Epithelial cell of esophagus (primary cell): ENCODE measurements around the gene DOHH.

Experiments used
- DNase-seq: peaks from one replicate; pipeline ENCODE4 v3.0.0; 2010; ENCODE audit warnings: low read depth
- H3K4me3 ChIP-seq: 2 replicates; pipeline ENCODE4 v1.5.1; 2011; ENCODE audit warnings: mild to moderate bottlenecking, low read length, control low read depth
- TF ChIP-seq, protein P1 (sequence below): IDR thresholded peaks from 2 replicates; pipeline ENCODE4 v1.5.1; 2011; ENCODE audit warnings: low read depth, mild to moderate bottlenecking, low read length, control low read depth, inconsistent platforms; ENCODE audit not compliant: insufficient read depth; ENCODE audit errors: missing control alignments

The DOHH gene

DNA sequence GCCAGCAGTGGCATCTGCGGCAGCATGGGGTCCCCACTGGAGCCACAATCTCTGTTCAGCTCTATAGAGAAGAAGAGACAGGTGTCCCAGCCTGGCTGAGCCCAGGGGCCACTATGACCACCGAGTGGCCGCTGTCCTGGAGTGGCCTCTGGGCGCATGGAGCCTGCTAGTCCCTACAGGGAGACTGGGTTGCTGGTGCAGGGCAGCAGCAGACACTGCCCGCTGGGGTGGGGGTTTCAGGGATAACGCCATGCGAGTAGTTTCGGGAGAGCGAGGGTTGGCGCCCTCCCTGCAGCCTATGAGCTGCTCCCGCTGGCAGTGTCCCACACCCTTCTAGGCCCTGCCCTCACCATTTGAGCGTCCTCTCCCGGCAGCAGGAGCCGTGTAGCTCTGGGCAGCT lies 27.6 kb upstream of the DOHH start:
- DNase-seq = no peak
- TF ChIP-seq, protein P1, sequence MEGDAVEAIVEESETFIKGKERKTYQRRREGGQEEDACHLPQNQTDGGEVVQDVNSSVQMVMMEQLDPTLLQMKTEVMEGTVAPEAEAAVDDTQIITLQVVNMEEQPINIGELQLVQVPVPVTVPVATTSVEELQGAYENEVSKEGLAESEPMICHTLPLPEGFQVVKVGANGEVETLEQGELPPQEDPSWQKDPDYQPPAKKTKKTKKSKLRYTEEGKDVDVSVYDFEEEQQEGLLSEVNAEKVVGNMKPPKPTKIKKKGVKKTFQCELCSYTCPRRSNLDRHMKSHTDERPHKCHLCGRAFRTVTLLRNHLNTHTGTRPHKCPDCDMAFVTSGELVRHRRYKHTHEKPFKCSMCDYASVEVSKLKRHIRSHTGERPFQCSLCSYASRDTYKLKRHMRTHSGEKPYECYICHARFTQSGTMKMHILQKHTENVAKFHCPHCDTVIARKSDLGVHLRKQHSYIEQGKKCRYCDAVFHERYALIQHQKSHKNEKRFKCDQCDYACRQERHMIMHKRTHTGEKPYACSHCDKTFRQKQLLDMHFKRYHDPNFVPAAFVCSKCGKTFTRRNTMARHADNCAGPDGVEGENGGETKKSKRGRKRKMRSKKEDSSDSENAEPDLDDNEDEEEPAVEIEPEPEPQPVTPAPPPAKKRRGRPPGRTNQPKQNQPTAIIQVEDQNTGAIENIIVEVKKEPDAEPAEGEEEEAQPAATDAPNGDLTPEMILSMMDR = no peak
- H3K4me3 ChIP-seq = no peak overlapping the region

DNA sequence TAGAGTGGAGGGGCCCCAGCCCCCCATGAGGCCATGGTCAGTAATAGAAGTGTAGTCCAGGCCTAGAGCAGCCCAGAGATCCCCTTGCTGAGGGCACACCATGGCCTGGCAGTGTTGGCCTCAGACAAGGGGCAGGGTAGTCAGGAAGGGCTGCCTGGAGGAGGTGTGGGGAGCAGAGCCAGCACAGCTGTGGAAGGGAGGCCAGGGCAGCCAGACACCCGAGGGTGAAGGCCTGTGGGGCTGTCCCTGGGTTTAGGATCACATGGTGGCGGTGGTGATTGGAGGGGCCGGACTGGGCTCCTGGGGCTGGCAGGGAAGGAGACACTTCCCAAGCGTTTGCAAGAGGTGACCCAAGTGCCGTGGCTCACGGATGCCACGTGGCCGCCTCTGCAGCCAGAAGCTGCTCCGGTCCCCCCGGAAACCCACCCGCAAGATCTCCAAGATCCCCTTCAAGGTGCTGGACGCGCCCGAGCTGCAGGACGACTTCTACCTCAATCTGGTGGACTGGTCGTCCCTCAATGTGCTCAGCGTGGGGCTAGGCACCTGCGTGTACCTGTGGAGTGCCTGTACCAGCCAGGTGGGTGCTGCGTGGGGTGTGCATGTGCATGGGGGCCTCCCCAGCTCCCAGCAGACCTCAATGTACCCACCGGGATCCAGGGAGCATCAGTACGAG lies 26.9 kb upstream of the DOHH start:
- H3K4me3 ChIP-seq = no peak overlapping the region
- TF ChIP-seq, protein P1 = no peak
- DNase-seq = no peak

DNA sequence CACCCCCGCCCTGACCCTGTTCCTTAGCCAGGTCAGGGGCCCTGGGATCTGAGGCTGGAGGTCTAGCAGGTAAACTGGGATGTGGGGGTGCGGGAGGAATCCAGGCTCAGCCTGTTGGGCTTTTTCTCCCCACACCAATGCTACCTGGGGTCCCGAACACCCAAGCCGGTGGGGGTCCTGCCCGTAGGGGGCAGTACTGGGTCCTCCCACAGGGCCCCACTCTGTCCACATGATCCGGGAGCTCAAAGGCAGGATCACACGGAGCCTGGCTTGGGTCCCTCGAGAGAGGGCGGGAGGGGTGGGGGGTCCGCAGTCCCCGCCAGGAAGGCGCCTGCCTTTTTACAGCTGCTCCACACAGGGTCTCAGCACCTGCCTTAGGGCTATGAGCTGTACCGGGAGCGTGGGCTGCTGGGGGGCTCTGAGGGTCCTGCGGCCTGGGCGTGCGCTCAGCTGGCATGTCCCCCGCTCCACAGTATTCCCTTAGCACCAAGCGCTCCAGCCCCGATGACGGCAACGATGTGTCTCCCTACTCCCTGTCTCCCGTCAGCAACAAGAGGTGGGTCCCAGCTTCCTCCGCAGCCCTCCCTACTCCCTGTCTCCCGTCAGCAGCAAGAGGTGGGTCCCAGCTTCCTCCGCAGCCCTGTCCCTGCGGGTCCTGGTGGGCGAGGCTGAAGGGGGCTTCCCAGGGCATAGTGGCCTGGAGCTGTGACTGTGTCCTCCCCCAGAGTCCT lies 26.2 kb upstream of the DOHH start:
- TF ChIP-seq, protein P1 = no peak
- no peak for DNase-seq
- no peak overlapping the region for H3K4me3 ChIP-seq

DNA sequence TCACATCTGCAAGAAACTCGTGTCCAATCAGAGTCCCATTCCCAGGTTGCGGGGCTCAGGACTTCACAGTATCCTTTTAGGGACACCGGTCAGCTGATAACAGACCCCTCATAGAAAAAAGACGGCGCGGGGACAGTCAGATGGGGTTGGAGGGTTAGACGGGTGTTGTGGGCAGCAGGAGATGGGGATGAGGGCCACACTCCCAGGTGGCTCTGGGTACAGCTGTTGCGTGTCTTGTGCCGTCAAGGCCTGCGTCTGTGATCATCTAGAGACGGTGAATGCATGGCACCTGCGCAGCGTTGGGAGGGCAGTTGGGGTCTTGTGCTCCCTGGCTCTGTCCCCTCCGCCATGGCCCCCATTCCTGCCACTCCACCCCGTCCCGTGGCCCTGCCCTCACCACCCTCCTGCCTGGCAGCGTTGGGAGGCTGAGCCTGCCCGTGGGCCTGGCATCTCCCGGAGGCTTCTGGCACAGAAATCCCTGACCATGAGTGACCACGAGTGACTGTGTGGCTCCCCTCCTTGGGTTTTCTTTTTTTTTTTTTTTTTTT lies 24.5 kb upstream of the DOHH start:
- DNase-seq = no peak
- TF ChIP-seq, protein P1 = no peak
- H3K4me3 ChIP-seq = no peak overlapping the region

DNA sequence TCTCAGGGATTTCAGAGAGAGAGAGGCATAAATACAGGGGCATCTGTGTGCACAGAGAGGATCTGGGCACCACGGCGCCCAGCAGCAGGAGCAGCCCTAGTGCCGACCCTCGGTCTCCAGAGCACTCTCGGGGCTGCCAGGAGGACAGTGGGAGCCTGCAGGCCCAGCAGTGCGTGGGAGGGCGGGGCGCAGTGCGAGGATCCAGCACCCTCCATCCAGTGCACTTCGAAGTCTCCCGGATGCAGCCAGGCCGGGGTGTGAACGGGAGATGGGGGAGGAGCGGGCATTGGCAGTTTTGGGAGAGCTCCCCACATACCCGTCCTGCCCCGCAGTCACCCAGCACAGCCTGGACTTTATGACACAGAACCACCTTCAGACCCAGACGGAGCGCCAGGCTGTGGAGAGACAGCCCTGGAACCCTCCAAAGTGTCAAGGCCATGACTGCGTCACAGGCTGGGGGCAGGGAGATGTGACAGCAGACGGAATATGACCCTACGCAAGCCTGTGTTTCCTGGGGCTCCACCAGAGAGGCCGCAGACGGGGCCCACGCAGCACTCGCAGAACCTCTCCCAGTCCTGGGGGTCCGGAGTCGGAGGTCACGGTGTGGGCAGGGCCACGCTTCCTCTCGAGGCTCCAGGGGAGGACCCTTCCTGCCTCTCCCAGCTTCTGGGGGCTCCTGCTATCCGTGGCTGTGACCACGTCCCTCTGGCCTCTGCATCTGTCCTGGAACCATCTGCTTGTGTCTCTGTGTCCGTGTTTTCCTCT lies 23.8 kb upstream of the DOHH start:
- TF ChIP-seq, protein P1 = no peak
- H3K4me3 ChIP-seq = no peak overlapping the region
- no peak for DNase-seq

DNA sequence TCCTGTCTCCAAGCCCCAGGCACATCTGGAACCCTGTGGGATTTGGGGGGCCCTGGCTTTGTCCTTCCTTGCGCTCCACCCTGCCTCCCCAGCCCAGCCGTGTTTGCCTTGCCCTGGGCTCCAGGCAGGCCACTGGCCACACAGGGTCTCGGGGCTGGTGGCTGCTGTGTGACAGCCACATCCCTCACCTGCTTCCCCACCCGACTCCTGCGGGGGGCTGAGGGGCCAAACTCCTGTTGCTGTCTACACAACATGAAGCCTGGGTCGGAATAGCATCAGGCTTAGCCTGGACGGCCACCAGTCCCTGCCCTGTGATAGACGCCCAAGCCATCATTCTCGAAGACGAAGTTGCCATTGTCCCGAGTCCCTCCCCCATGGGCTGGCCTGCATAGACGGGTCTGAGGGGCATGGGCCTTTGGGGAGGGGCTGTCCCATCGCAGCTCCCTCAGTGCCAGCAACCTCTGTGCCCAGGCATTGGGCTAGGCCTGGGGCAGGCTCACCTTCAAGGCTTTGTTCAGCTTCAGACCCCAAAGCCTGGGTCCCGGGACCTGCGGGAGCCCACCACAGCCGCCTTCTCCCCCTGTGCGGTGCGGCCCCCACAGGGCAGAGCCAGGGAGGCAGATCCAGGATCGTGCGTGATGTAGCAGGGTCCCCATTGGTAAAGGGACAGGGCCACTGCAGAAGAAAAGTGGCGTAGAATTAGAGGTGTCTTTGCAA lies 23.0 kb upstream of the DOHH start:
- DNase-seq = no peak
- TF ChIP-seq, protein P1 = no peak
- no peak overlapping the region for H3K4me3 ChIP-seq
